ENCODE measurements around the gene MOB3A.

Gene MOB3A

GRCh38 chr19:2046046-2046907, 49.8 kb downstream of the MOB3A start:
- no peak for DNase-seq (ENCODE audit: low spot score)

GRCh38 chr19:2045501-2046045, 50.6 kb downstream of the MOB3A start:
- DNase-seq (ENCODE audit: low spot score), result no peak

GRCh38 chr19:2044709-2045500, 51.2 kb downstream of the MOB3A start:
- DNase-seq (ENCODE audit: low spot score), result no peak

GRCh38 chr19:2043961-2044708, 52.0 kb downstream of the MOB3A start:
- no peak for DNase-seq (ENCODE audit: low spot score)

GRCh38 chr19:2043251-2043641, 52.9 kb downstream of the MOB3A start:
- DNase-seq (ENCODE audit: low spot score), result no peak

GRCh38 chr19:2042485-2043250, 53.5 kb downstream of the MOB3A start:
- no peak for DNase-seq (ENCODE audit: low spot score)

GRCh38 chr19:2041683-2042484, 54.2 kb downstream of the MOB3A start:
- DNase-seq (ENCODE audit: low spot score), result no peak

- DNase-seq (ENCODE audit: low spot score), result no peak
Measured at GRCh38 chr19:2041433-2041682, 54.8 kb downstream of the MOB3A start.

GRCh38 chr19:2040647-2041432, 55.3 kb downstream of the MOB3A start:
- no peak for DNase-seq (ENCODE audit: low spot score)

GRCh38 chr19:2039959-2040646, 56.0 kb downstream of the MOB3A start:
- DNase-seq (ENCODE audit: low spot score), result no peak

- no peak for DNase-seq (ENCODE audit: low spot score)
Measured at GRCh38 chr19:2039089-2039958, 56.8 kb downstream of the MOB3A start.

- DNase-seq (ENCODE audit: low spot score), result no peak
Measured at GRCh38 chr19:2038284-2039088, 57.6 kb downstream of the MOB3A start.

- no peak for DNase-seq (ENCODE audit: low spot score)
Measured at GRCh38 chr19:2037651-2038255, 58.4 kb downstream of the MOB3A start.

- DNase-seq (ENCODE audit: low spot score), result no peak
Measured at GRCh38 chr19:2036424-2036823, 59.7 kb downstream of the MOB3A start.

GRCh38 chr19:2035590-2035991, 60.5 kb downstream of the MOB3A start:
- DNase-seq (ENCODE audit: low spot score), result no peak

- no peak for DNase-seq (ENCODE audit: low spot score)
Measured at GRCh38 chr19:2034729-2035589, 61.2 kb downstream of the MOB3A start.
